AG04450 (cell line): ENCODE measurements around the gene TMEM255A. TPM values are rescaled to one million over a fixed set of nuclear protein-coding genes. Genes with fewer than 3 reads are reported as not detected.

Experiments used
- CTCF ChIA-PET: fragments of 300-600, 350-600 bp; formaldehyde crosslinking; extraction: SDS; loops from one replicate; lab custom pipeline; 2022; ENCODE audit warnings: antibody characterized with exemption, inconsistent platforms; lab: Charles Lee
- POLR2A ChIA-PET: fragments of 350-600 bp; formaldehyde crosslinking; extraction: SDS; loops from one replicate; lab custom pipeline; 2021; ENCODE audit warnings: antibody characterized with exemption, inconsistent platforms; lab: Yijun Ruan, JAX
- DNase-seq: peaks from one replicate; pipeline ENCODE4 v3.0.0-alpha.2; 2011; ENCODE audit warnings: low read depth, low spot score
- H3K27ac ChIP-seq: one replicate; pipeline ENCODE4 v1.5.1; 2012; ENCODE audit warnings: low read depth, low read length, control low read depth
- H3K27me3 ChIP-seq: one replicate; pipeline ENCODE4 v1.6.0; 2012; ENCODE audit warnings: low read length; ENCODE audit not compliant: control insufficient read depth, insufficient read depth
- H3K4me3 ChIP-seq: 2 replicates; pipeline ENCODE4 v1.5.1; 2011; ENCODE audit warnings: mild to moderate bottlenecking, low read depth, low read length, control low read depth
- H3K9me3 ChIP-seq: 2 replicates; pipeline ENCODE4 v1.5.1; 2012; ENCODE audit warnings: low read length; ENCODE audit not compliant: control insufficient read depth, insufficient read depth
- polyA plus RNA-seq: library from polyadenylated mRNA; depleted of rRNA; stranded (reverse); fragments of >200 nt; gene quantifications from 2 replicates; pipeline ENCODE4 v1.2.3, GENCODE V29; 2011
- TF ChIP-seq, protein P1 (sequence below): IDR thresholded peaks from 2 replicates; pipeline ENCODE4 v1.5.1; 2011; ENCODE audit warnings: low read depth, low read length, control low read depth, inconsistent platforms

Gene TMEM255A
- polyA plus RNA-seq, 1 experiment, result 0.04 TPM

DNA sequence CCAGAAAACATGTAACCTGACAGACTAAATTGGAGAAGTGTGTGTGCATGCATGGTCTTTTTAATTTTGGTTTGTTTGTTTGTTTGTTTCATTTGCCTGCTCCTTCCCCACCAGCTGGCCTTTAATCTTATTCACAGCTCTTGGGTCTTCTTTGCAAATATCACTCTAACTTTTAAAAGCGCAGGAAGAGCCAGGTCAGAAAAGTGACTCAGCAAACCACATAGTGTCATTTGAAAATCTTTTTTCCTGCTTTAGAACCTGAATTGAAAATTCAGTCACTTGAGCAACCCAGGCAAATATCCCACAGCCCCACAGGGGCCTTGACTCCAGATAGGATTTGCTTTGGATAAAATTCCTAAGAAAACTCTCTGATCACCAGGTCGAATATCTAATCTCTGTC, 4.6 kb downstream of the TMEM255A start:
- Histone ChIP-seq H3K4me3 (no peak overlapping the region), H3K27me3 (peaks cover 22% of the 10 kb centered on the region), H3K9me3 (no peaks in the 10 kb centered on the region; the same call in 1 of the 2 replicates), H3K27ac (no peak overlapping the region)
- DNase-seq, result no peak
- POLR2A ChIA-PET, result no interaction called here
- TF ChIP-seq, protein P1, sequence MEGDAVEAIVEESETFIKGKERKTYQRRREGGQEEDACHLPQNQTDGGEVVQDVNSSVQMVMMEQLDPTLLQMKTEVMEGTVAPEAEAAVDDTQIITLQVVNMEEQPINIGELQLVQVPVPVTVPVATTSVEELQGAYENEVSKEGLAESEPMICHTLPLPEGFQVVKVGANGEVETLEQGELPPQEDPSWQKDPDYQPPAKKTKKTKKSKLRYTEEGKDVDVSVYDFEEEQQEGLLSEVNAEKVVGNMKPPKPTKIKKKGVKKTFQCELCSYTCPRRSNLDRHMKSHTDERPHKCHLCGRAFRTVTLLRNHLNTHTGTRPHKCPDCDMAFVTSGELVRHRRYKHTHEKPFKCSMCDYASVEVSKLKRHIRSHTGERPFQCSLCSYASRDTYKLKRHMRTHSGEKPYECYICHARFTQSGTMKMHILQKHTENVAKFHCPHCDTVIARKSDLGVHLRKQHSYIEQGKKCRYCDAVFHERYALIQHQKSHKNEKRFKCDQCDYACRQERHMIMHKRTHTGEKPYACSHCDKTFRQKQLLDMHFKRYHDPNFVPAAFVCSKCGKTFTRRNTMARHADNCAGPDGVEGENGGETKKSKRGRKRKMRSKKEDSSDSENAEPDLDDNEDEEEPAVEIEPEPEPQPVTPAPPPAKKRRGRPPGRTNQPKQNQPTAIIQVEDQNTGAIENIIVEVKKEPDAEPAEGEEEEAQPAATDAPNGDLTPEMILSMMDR, result no peak
- CTCF ChIA-PET, result no interaction called here

DNA sequence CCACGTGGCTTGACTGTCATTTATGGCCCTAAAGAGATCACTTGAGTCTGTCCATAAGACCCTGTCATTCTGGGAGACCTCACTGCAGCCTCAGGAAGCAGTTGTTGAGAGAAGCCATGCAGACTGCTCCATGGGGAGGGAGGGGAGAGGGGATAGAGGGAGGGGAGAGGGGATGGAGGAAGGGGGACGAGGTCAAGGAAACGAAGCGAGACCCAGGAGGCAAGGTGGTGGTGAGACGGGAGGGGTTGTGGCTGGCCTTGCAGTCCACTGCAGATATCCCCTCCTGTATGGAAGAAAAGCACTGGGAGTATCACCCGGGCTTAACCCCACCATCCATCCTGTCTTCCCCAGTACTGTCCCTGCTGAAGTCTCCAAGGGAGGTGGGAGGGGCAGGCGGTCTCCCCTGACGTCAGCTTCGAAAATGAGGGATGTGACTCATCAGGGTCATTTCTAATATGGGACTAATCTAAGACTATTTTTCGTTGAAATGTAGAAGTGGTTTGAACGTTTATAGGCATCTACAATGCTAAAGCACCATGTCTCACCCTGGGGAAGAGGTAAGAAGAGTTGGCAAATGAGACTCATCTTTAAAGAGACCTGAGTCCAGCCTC, 5.6 kb downstream of the TMEM255A start:
- Histone ChIP-seq H3K9me3 (no peaks in the 10 kb centered on the region), H3K27ac (no peak overlapping the region), H3K27me3 (peaks cover 18% of the 10 kb centered on the region), H3K4me3 (no peak overlapping the region)
- ChIA-PET POLR2A (no interaction called here), CTCF (interaction anchor here (0.8 kb wide), 1 partner anchor 58 kb away, joined by 3 read pairs; no protein-coding TSS in a partner anchor)
- DNase-seq, result no peak
- TF ChIP-seq, protein P1, result no peak

DNA sequence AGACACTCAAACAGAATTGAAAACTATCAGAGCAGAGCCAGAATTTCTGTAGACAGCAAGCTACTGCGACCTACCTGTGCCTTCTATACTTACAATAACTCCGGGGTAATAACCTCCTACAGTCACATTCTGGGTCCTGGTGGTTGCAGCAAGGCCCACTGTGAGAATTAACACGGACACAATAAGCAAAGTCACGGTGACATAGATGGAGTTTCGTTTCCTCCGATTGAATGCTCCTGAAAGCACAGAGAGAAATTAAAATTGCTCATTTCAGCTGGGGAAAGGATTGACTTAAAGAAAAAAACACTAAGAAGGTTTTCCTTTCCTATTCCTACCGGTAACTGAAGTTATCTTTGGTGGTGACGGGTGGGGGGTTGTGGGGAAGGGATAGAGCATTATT, 7.0 kb downstream of the TMEM255A start:
- peaks cover 7% of the 10 kb centered on the region for H3K27me3 ChIP-seq
- no peak overlapping the region for H3K27ac ChIP-seq
- no peak for DNase-seq
- ChIA-PET CTCF (no interaction called here), POLR2A (no interaction called here)
- H3K9me3 ChIP-seq, result no peaks in the 10 kb centered on the region
- H3K4me3 ChIP-seq, result no peak overlapping the region
- TF ChIP-seq, protein P1, result no peak

DNA sequence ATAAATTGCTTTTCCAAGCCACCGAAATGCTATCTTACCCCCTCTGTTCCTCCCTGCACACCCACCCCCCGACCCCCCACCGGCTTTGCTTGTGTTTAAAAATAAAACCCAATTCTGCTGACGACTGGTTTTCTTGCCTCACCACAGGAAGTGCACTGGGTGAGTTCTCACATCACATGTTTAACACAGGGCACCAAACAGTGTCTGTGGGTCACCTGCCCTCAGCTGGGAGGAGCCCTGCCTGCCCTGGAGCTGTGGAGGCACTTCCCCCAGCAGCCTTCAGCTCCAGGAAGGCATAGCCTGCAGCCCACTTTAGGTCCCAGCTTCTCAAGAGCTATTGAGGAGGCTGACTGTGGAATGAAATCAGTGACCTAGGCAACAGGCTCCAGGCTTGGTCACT, 8.8 kb downstream of the TMEM255A start:
- Histone ChIP-seq H3K4me3 (no peak overlapping the region), H3K9me3 (no peaks in the 10 kb centered on the region), H3K27me3 (no peaks in the 10 kb centered on the region), H3K27ac (no peak overlapping the region)
- ChIA-PET POLR2A (no interaction called here), CTCF (interaction anchor here (0.6 kb wide), 1 partner anchor 23 kb away, joined by 6 read pairs; no protein-coding TSS in a partner anchor)
- DNase-seq, result no peak
- TF ChIP-seq, protein P1, result no peak

DNA sequence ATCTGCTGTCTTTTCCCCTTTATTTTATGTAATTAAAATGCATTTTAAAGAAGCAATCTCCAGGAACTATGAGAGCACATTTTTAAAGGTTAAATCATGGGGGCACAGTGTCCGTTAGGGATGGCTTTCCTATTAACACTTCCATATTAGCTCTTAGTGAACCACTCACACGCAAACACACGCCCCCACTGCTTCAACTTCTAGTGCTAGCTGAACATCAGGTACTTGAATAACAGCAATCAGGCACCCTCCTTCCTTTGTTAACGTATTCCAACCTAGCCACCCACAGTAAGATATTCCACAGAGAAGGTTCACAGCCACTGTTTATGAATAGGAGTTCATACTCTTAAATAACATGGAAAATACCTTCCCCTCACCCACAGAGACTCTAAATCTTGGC, 9.3 kb downstream of the TMEM255A start:
- ChIA-PET POLR2A (no interaction called here), CTCF (no interaction called here)
- Histone ChIP-seq H3K4me3 (no peak overlapping the region), H3K27me3 (no peaks in the 10 kb centered on the region), H3K27ac (no peak overlapping the region), H3K9me3 (no peaks in the 10 kb centered on the region)
- TF ChIP-seq, protein P1, result no peak
- no peak for DNase-seq
